Duodenal mucosa (tissue), 2 donors: Measurements from ENCODE around the gene SIL1.

Experiments used
- H3K27ac ChIP-seq: one replicate; pipeline ENCODE4 v1.7.0; 2013; ENCODE audit warnings: low read depth, low read length
- H3K27me3 ChIP-seq, 2 donors: one replicate each; pipeline ENCODE4 v1.7.0; 2013; ENCODE audit warnings: low read length in 2 of 2, control low read depth in 1 of 2; ENCODE audit not compliant: insufficient read depth in 2 of 2, control insufficient read depth in 1 of 2
- H3K36me3 ChIP-seq, 2 donors: one replicate each; pipeline ENCODE4 v1.7.0; 2013; ENCODE audit warnings: low read length in 2 of 2, control low read depth in 1 of 2; ENCODE audit not compliant: insufficient read depth in 2 of 2, control insufficient read depth in 1 of 2
- H3K4me1 ChIP-seq, 2 donors: one replicate each; pipeline ENCODE4 v1.7.0; 2013; ENCODE audit warnings: low read length in 2 of 2, control low read depth in 1 of 2; ENCODE audit not compliant: insufficient read depth in 2 of 2, control insufficient read depth in 1 of 2
- H3K4me3 ChIP-seq, 2 donors: one replicate each; pipeline ENCODE4 v1.7.0; 2013; ENCODE audit warnings: low read length in 2 of 2, low read depth in 1 of 2
- H3K9ac ChIP-seq, 2 donors: one replicate each; pipeline ENCODE4 v1.7.0; 2013; ENCODE audit warnings: low read length in 2 of 2, low read depth in 1 of 2
- H3K9me3 ChIP-seq, 2 donors: one replicate each; pipeline ENCODE4 v1.7.0; 2013; ENCODE audit warnings: low read length in 2 of 2, control low read depth in 1 of 2; ENCODE audit not compliant: control insufficient read depth in 1 of 2

Gene SIL1

GRCh38 chr5:138990986-138991590, 207.1 kb downstream of the SIL1 start:
- no peak overlapping the region for H3K4me3 ChIP-seq
- no peaks in the 10 kb centered on the region for H3K9me3 ChIP-seq
- no peak overlapping the region for H3K27ac ChIP-seq
- no peaks in the 10 kb centered on the region for H3K36me3 ChIP-seq
- H3K9ac ChIP-seq = no peak overlapping the region
- H3K27me3 ChIP-seq = no peaks in the 10 kb centered on the region
- peaks cover 0 to 5% of the 10 kb centered on the region in 2 donors for H3K4me1 ChIP-seq

GRCh38 chr5:138989720-138990119, 208.4 kb downstream of the SIL1 start:
- Histone ChIP-seq H3K4me3 (no peak overlapping the region), H3K9me3 (no peaks in the 10 kb centered on the region), H3K27me3 (no peaks in the 10 kb centered on the region), H3K27ac (no peak overlapping the region), H3K36me3 (no peaks in the 10 kb centered on the region), H3K4me1 (peaks cover 5 to 19% of the 10 kb centered on the region in 2 donors), H3K9ac (no peak overlapping the region)

DNA sequence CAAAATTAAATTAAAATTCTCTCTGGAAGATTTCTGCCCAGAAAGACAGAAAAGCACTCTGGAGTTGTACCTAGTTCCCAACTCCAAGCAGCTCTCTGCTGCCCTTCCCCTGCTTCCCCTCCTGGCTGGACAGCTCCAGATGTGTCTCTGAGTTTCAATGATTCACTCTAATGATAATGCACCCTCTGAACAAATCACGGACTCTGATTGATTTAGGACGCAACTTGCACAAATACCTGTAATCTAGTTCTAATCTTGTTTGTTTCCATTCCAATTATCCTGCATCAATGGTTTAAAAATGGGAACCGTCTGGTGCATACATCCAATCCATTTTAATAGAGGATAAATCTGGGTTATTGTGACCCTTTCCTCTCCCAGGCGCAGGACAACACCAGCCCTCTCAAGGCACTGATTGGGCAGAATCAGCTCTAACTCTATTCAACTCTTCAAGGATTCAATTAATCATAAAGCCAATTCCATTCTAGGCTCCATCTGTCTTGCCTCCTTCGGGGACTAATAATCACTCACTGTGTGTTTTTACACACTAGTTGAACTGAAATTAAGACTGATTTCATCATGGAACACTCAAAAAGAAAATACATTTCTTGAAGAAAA, 211.9 kb downstream of the SIL1 start:
- no peak overlapping the region for H3K9ac ChIP-seq
- H3K4me1 ChIP-seq = peaks cover 5 to 19% of the 10 kb centered on the region in 2 donors
- peaks cover 0 to 4% of the 10 kb centered on the region in 2 donors for H3K36me3 ChIP-seq
- no peaks in the 10 kb centered on the region for H3K27me3 ChIP-seq
- H3K9me3 ChIP-seq = no peaks in the 10 kb centered on the region
- H3K27ac ChIP-seq = no peak overlapping the region
- H3K4me3 ChIP-seq = no peak overlapping the region

GRCh38 chr5:138985683-138986082, 212.5 kb downstream of the SIL1 start:
- no peak overlapping the region for H3K9ac ChIP-seq
- H3K4me1 ChIP-seq = peaks cover 5 to 19% of the 10 kb centered on the region in 2 donors
- peaks cover 0 to 4% of the 10 kb centered on the region in 2 donors for H3K36me3 ChIP-seq
- no peaks in the 10 kb centered on the region for H3K27me3 ChIP-seq
- no peak overlapping the region for H3K27ac ChIP-seq
- peak overlapping the region in 1 of 2 donors; percentile 34 for H3K4me3 ChIP-seq
- no peaks in the 10 kb centered on the region for H3K9me3 ChIP-seq

DNA sequence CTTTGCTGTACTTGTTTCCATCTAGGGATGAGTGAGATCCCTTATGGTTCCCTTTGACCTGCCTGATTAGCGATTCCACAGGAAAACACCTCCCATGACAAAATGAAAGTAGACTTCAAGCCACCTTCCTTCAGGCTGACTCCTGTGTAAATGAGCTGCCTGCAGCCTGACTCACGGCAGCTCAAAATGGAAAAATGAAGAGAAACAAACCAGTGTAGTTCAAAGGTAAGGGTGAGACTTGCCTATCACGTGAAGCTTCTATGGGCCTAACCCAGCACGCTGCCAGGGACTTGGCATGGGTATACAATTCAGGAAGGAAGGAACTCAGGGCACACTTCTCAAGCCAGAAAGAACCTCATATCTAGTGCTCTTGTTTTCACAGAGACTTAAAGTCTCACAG, 212.9 kb downstream of the SIL1 start:
- Histone ChIP-seq H3K27ac (no peak overlapping the region), H3K9me3 (no peaks in the 10 kb centered on the region), H3K27me3 (no peaks in the 10 kb centered on the region), H3K36me3 (peaks cover 0 to 4% of the 10 kb centered on the region in 2 donors), H3K4me1 (peaks cover 5 to 19% of the 10 kb centered on the region in 2 donors), H3K9ac (no peak overlapping the region), H3K4me3 (peak overlapping the region in 1 of 2 donors; percentile 34)

DNA sequence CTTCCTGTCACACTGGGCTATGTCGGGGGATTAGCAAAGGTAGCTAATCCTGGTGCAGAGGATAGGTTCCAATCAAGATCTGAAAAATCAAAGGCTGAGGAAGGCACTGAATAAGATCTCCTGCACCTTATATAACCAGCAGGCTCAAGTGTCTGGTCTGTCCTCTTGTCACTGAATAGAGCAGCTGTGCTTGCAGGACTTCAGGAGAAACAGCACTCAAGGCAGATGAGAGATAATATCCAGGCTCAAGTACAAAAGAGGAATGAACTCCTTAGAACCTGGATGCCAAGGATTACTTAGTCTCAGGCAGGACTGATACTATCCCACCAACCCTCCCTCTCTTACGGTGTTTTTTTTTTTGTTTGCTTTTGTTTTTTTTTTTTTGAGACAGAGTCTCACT, 214.2 kb downstream of the SIL1 start:
- Histone ChIP-seq H3K4me3 (no peak overlapping the region), H3K9me3 (no peaks in the 10 kb centered on the region), H3K27ac (no peak overlapping the region), H3K4me1 (peaks cover 5 to 19% of the 10 kb centered on the region in 2 donors), H3K27me3 (no peaks in the 10 kb centered on the region), H3K9ac (no peak overlapping the region), H3K36me3 (peaks cover 0 to 4% of the 10 kb centered on the region in 2 donors)

GRCh38 chr5:138981586-138981985, 216.6 kb downstream of the SIL1 start:
- no peaks in the 10 kb centered on the region for H3K9me3 ChIP-seq
- H3K4me3 ChIP-seq = no peak overlapping the region
- H3K9ac ChIP-seq = no peak overlapping the region
- H3K27ac ChIP-seq = no peak overlapping the region
- H3K4me1 ChIP-seq = peaks cover 5 to 19% of the 10 kb centered on the region in 2 donors
- H3K36me3 ChIP-seq = peaks cover 0 to 4% of the 10 kb centered on the region in 2 donors
- no peaks in the 10 kb centered on the region for H3K27me3 ChIP-seq

DNA sequence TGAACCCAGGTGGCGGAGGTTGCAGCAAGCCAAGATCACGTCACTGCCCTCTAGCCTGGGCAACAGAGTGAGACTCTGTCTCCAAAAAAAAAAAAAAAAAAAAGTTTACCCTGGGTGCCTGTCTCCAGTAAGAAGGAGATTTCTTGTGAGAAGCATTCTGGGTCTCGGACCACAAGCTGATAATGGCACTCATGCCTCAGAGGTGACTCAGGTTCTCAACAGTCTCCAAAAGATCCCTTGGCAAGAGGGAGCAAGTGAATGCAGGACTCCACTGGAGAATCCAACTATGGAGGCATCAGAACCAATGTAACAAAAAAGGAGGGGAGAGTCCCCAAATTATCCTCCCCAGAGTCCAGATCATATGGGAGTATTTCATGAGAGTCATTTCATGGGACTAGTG, 217.0 kb downstream of the SIL1 start:
- Histone ChIP-seq H3K9me3 (no peaks in the 10 kb centered on the region), H3K9ac (no peak overlapping the region), H3K27me3 (no peaks in the 10 kb centered on the region), H3K4me3 (no peak overlapping the region), H3K36me3 (peaks cover 0 to 4% of the 10 kb centered on the region in 2 donors), H3K4me1 (peaks cover 5 to 14% of the 10 kb centered on the region in 2 donors), H3K27ac (no peak overlapping the region)

- Histone ChIP-seq H3K9me3 (no peaks in the 10 kb centered on the region), H3K36me3 (peaks cover 0 to 4% of the 10 kb centered on the region in 2 donors), H3K27ac (no peak overlapping the region), H3K9ac (no peak overlapping the region), H3K4me1 (peaks cover 3 to 7% of the 10 kb centered on the region in 2 donors), H3K27me3 (no peaks in the 10 kb centered on the region), H3K4me3 (no peak overlapping the region)
Measured at GRCh38 chr5:138980441-138980840, 217.7 kb downstream of the SIL1 start.

- Histone ChIP-seq H3K27me3 (no peaks in the 10 kb centered on the region), H3K4me3 (no peak overlapping the region), H3K9ac (no peak overlapping the region), H3K27ac (no peak overlapping the region), H3K9me3 (no peaks in the 10 kb centered on the region), H3K4me1 (peaks cover under 1 to 7% of the 10 kb centered on the region in 2 donors), H3K36me3 (peaks cover 0 to 4% of the 10 kb centered on the region in 2 donors)
Measured at GRCh38 chr5:138979684-138980280, 218.4 kb downstream of the SIL1 start.
